Measurements from ENCODE around the gene TFCP2. TPM values are rescaled to one million over a fixed set of nuclear protein-coding genes. Genes with fewer than 3 reads are reported as not detected.
"Not testable (repeated sequence)": the region's sequence is repeated elsewhere in the genome, so short reads cannot be mapped to it uniquely, and the experiment has no call there.

The TFCP2 gene, protein sequence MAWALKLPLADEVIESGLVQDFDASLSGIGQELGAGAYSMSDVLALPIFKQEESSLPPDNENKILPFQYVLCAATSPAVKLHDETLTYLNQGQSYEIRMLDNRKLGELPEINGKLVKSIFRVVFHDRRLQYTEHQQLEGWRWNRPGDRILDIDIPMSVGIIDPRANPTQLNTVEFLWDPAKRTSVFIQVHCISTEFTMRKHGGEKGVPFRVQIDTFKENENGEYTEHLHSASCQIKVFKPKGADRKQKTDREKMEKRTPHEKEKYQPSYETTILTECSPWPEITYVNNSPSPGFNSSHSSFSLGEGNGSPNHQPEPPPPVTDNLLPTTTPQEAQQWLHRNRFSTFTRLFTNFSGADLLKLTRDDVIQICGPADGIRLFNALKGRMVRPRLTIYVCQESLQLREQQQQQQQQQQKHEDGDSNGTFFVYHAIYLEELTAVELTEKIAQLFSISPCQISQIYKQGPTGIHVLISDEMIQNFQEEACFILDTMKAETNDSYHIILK
- total RNA-seq (10 to 100 TPM; 17.9 to 33.1 (median 24.8) TPM), polyA plus RNA-seq (10 to 100 TPM; 10.2 to 13.8 (median 10.9) TPM)
- long read RNA-seq, donor 1, result 0 reads
- long read RNA-seq, donor 2, partial matches to known transcripts, result 0 of 2 reads
- long read RNA-seq, donor 2, other reads (novel, unspliced or antisense), result 0 of 2 reads

DNA sequence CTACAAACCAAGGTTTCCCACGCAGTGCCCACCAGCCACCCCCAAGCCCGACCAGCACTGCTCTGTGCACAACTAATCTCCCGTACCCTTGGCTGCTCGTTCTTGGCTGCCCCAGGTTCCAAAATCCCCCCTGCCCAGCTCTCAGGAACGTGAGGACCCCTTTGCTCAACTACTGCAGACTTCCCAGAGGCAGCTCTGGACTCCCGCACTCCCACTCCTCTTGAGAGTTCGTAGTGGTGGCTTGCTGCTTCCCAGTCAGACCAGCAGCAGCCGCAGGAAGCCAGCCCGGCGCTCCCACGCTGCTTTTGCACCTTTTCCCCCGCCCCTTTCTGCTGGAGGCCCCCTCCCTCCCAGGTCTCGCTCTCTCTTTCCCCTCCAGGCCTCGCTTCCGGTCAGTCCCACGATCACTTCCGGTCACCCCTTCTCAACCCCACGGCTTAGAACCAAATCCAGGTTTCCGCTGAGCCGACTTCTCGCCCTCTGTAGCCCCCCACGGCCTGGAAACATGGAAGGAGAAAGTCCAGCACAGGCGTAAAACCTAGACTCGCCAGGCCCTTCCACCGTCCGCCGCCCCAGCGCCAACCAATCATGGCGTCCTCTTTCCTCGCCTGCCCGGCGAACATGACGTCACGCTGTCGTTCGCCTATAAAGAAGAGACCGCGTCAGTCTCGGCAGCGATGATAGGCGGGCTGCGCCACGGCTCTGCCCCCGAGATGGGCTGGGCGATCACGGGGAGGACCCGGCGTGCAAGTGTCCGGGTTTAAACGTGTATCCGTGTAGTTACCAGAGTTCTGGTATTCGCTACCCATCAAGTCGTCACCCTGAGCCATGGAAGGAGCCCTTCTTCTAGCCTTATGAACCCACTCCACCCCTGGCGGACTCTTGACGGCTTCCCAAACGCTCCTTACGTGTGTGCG, at the start of gene TFCP2:
Gene TFCP2 (minus strand): TSS at position 621 of the 917 bp plus-strand sequence. CDS start 713 bp downstream, outside the sequence.
- no peaks in the 10 kb centered on the region for H3K9me3 ChIP-seq
- no peaks in the 10 kb centered on the region for H3K27me3 ChIP-seq (replicated peaks in 1 of 7)
- peak; percentile 99 for DNase-seq
- peak within 1 kb of the TSS; percentile 92 to 99 (median 96) for H3K27ac ChIP-seq
- peak within 1 kb of the TSS; percentile 57 to 92 (median 74) for H3K4me3 ChIP-seq
- TF ChIP-seq POLR2AphosphoS5 (IDR thresholded peaks at IDR 0.05) (peak; percentile 94 to 95 (median 95)), POLR2A (IDR thresholded peaks at IDR 0.05) (peak in 1 of 3 donors; percentile 66)
- TF ChIP-seq, protein P1, sequence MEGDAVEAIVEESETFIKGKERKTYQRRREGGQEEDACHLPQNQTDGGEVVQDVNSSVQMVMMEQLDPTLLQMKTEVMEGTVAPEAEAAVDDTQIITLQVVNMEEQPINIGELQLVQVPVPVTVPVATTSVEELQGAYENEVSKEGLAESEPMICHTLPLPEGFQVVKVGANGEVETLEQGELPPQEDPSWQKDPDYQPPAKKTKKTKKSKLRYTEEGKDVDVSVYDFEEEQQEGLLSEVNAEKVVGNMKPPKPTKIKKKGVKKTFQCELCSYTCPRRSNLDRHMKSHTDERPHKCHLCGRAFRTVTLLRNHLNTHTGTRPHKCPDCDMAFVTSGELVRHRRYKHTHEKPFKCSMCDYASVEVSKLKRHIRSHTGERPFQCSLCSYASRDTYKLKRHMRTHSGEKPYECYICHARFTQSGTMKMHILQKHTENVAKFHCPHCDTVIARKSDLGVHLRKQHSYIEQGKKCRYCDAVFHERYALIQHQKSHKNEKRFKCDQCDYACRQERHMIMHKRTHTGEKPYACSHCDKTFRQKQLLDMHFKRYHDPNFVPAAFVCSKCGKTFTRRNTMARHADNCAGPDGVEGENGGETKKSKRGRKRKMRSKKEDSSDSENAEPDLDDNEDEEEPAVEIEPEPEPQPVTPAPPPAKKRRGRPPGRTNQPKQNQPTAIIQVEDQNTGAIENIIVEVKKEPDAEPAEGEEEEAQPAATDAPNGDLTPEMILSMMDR (IDR thresholded peaks at IDR 0.05 in 8 of 11, conservative IDR thresholded peaks at IDR 0.05 in 3 of 11), result peak in 4 of 11 experiments; percentile 7 to 16 (median 9)
- peaks cover 0 to 14% (median 0%) of the 10 kb centered on the region in 6 donors for H3K36me3 ChIP-seq
- WGBS, 5 donors, result 0 to 2% (median 1%) methylated on average over 51 to 58 of the region's 58 CpGs
- peaks cover 15 to 57% (median 39%) of the 10 kb centered on the region in 6 donors for H3K4me1 ChIP-seq
- intact Hi-C loops (cut with DNase I; ENCODE audit: low total_unique reads), result no loop called here

DNA sequence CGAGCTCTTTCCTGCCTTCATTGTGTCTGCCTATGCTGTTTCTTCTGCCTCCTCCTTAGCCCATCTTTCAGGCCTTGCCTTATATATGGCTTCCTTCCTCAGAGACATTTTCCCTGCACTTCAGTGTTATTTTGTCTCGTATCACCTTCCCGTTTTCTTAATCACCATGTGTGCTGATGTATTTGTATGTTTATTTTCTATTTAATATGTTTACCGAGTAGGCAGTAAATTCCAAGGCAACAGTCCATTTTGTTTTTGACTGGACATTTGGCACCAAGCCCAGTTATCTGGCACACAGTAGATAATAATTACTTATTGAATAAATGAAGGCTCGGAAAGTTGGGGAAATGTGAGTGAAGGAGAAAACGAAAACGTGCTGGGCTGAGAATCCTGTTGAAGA, 49.5 kb upstream of the TFCP2 start:
- H3K27me3 ChIP-seq (replicated peaks in 1 of 7), result no peaks in the 10 kb centered on the region
- no peaks in the 10 kb centered on the region for H3K36me3 ChIP-seq
- H3K9me3 ChIP-seq, result no peaks in the 10 kb centered on the region
- intact Hi-C loops (cut with DNase I; ENCODE audit: low total_unique reads), result no loop called here
- WGBS, 5 donors, result 54 to 76% (median 70%) methylated on average over 7 of the region's 7 CpGs
- no peak for DNase-seq
- H3K4me1 ChIP-seq, result peaks cover 6 to 16% (median 14%) of the 10 kb centered on the region in 6 donors
- no peak overlapping the region for H3K4me3 ChIP-seq
- no peak overlapping the region for H3K27ac ChIP-seq
- TF ChIP-seq POLR2AphosphoS5 (IDR thresholded peaks at IDR 0.05) (no peak), POLR2A (IDR thresholded peaks at IDR 0.05) (no peak)
- TF ChIP-seq, protein P1 (IDR thresholded peaks at IDR 0.05 in 8 of 11, conservative IDR thresholded peaks at IDR 0.05 in 3 of 11), result no peak

DNA sequence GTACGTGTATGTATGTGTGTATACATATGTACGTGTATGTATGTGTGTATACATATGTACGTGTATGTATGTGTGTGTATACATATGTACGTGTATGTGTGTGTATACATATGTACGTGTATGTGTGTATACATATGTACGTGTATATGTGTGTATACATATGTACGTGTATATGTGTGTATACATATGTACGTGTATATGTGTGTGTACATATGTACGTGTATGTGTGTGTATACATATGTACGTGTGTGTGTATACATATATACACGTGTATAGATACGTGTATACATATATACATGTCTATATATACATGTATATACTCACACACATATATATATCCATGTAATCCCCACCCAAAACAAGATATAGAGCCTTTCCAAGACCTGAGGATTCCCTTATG, 46.9 kb upstream of the TFCP2 start:
- H3K4me1 ChIP-seq, result peaks cover 6 to 30% (median 26%) of the 10 kb centered on the region in 6 donors
- intact Hi-C loops (cut with DNase I; ENCODE audit: low total_unique reads); H3K36me3 ChIP-seq; H3K27ac ChIP-seq; H3K27me3 ChIP-seq (replicated peaks in 1 of 7); DNase-seq; H3K4me3 ChIP-seq; H3K9me3 ChIP-seq: not testable (repeated sequence)
- WGBS, 5 donors, result 85 to 93% (median 89%) methylated on average over 12 of the region's 12 CpGs

DNA sequence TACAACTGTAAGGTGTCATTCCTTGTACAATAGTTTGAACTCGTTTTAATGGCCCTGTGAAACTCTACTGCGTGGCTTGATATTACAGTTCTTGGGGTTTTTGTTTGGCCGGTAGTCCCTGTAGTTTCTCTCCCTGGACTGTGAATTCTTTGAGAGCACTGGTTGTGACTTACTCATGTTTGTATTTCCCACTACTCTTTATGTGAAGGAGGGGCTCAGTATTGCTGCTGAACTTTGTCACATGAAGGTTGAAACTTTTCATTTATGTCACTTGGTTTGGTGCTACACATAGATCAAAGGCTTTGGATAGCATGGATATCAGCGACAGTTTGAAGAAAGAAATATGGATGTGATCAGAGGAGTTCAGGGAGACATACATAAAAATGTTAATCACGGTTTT, 46.4 kb upstream of the TFCP2 start:
- peak overlapping the region in 1 of 8 donors; percentile 74 for H3K4me3 ChIP-seq
- intact Hi-C loops (cut with DNase I; ENCODE audit: low total_unique reads), result no loop called here
- peaks cover 6 to 30% (median 26%) of the 10 kb centered on the region in 6 donors for H3K4me1 ChIP-seq
- no peak for DNase-seq
- peak overlapping the region; percentile 90 to 99 (median 96) for H3K27ac ChIP-seq
- H3K9me3 ChIP-seq, result no peaks in the 10 kb centered on the region
- peaks cover 0 to 4% (median 0%) of the 10 kb centered on the region in 6 donors for H3K36me3 ChIP-seq
- WGBS, 5 donors, result 78 to 89% (median 84%) methylated on average over 5 of the region's 5 CpGs
- H3K27me3 ChIP-seq (replicated peaks in 1 of 7), result no peaks in the 10 kb centered on the region
- TF ChIP-seq POLR2A (IDR thresholded peaks at IDR 0.05) (no peak), POLR2AphosphoS5 (IDR thresholded peaks at IDR 0.05) (no peak)
- TF ChIP-seq, protein P1 (IDR thresholded peaks at IDR 0.05 in 8 of 11, conservative IDR thresholded peaks at IDR 0.05 in 3 of 11), result no peak
